ENCODE results near the gene ST6GAL1. TPM values are rescaled to one million over a fixed set of nuclear protein-coding genes. Genes with fewer than 3 reads are reported as not detected.

The ST6GAL1 gene
- total RNA-seq, 1 experiment from 2014 or later: 15.6 TPM

GRCh38 chr3:187068787-187069186 lies 138.5 kb downstream of the ST6GAL1 start:
- H3K4me3 ChIP-seq (replicated peaks in 1 of 2; ENCODE audit: low read depth in 1 of 2, low read length in 2 of 2): no peak overlapping the region
- H3K27ac ChIP-seq (ENCODE audit: low read depth, low read length): no peak overlapping the region
- intact Hi-C loops (cut with micrococcal nuclease): loop anchor here (5.0 kb wide), 1 partner anchor 221 kb away; no protein-coding TSS in a partner anchor
- H3K27me3 ChIP-seq (ENCODE audit: insufficient read depth, low read length): no peaks in the 10 kb centered on the region
- H3K9me3 ChIP-seq (ENCODE audit: control insufficient read depth in 1 of 2, insufficient read depth in 1 of 2, low read depth in 1 of 2, low read length in 2 of 2): no peaks in the 10 kb centered on the region
- ChIA-PET POLR2A (no interaction called here), CTCF (no interaction called here), RAD21 (ENCODE audit: low non-redundant PET in 1 of 2, low total read pairs in 2 of 2, uncharacterized antibody in 2 of 2, unreplicated experiment in 2 of 2) (no interaction called here)
- no peak overlapping the region for H3K4me2 ChIP-seq (ENCODE audit: low read length)
- H3K9me2 ChIP-seq (ENCODE audit: insufficient read depth): no peaks in the 10 kb centered on the region
- H2AFZ ChIP-seq (ENCODE audit: low read depth, low read length, poor library complexity, severe bottlenecking): no peak overlapping the region
- no peaks in the 10 kb centered on the region for H3K79me2 ChIP-seq (ENCODE audit: insufficient read depth, low read length)
- peaks cover 0 to 2% of the 10 kb centered on the region in 2 experiments; a peak in 1 of 4 replicates for H3K4me1 ChIP-seq (ENCODE audit: control insufficient read depth in 1 of 2, insufficient read depth in 2 of 2, low read length in 2 of 2)
- H3K9ac ChIP-seq (ENCODE audit: low read length): no peak overlapping the region
- no peaks in the 10 kb centered on the region for H4K20me1 ChIP-seq (ENCODE audit: insufficient read depth)
- no peak for DNase-seq (ENCODE audit: low read depth, low spot score)
- ATAC-seq: no peak
- BruUV-seq (replicated peaks): no TSS peak
- TF ChIP-seq SIN3A (IDR thresholded peaks at IDR 0.05; ENCODE audit: low read depth) (no peak), JUND (IDR thresholded peaks at IDR 0.05) (no peak), ATF3 (IDR thresholded peaks at IDR 0.05) (no peak), ZBTB33 (IDR thresholded peaks at IDR 0.05; ENCODE audit: extremely low read depth, insufficient replicate concordance, low read length) (no peak), YY1 (IDR thresholded peaks at IDR 0.05; ENCODE audit: extremely low read depth, insufficient replicate concordance, low read depth, low read length) (no peak), TCF7L2 (IDR thresholded peaks at IDR 0.05; ENCODE audit: borderline replicate concordance, extremely low read depth, insufficient read depth, insufficient read length) (no peak), EZH2phosphoT487 (IDR thresholded peaks at IDR 0.05; ENCODE audit: borderline replicate concordance) (no peak), EZH2 (IDR thresholded peaks at IDR 0.05) (no peak), FOSL1 (IDR thresholded peaks at IDR 0.05; ENCODE audit: low read depth) (no peak), SRF (IDR thresholded peaks at IDR 0.05; ENCODE audit: low read depth) (no peak), RAD21 (IDR thresholded peaks at IDR 0.05; ENCODE audit: low read depth) (no peak), CTCF (IDR thresholded peaks at IDR 0.05 in 2 of 3, conservative IDR thresholded peaks at IDR 0.05 in 1 of 3; ENCODE audit: borderline replicate concordance in 1 of 3, insufficient read depth in 1 of 3, low read depth in 2 of 3, low read length in 2 of 3) (no peak)
- no peaks in the 10 kb centered on the region for H3K36me3 ChIP-seq (ENCODE audit: control insufficient read depth in 1 of 2, insufficient read depth in 2 of 2, low read length in 2 of 2)

Measured in HCT116 (cell line).